Activated CD8-positive, alpha-beta memory T cell treated with anti-CD3 and anti-CD28 coated beads, Interleukin-2, amount 50 U/mL, for 48 hours (primary cell): Measurements from ENCODE around the gene SMG9.
A peak's percentile ranks its signal among the peaks of the same experiment; 100 is the strongest.

Experiments
- DNase-seq: peaks from one replicate; pipeline ENCODE4 v3.0.0-alpha.2; 2020

The SMG9 gene

DNA sequence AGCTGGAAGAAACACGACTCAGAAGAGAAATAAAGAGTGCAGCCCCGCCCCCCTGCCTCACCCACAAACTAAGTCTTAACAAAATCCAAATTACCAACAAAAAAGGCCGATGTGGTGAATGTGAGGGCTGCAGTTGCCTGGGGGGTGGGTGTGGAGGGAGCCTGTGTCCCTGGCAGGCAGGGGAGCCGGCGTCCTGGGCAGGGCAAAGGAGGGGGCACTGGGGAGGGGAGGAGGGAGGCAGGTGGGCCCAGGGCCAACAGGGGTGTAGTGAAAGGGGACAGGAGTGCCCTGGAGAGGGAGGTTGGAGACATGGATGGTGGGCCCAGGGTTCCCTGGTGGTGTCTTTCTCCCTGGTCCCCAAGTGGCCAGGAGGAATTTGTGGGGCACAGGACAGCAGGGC lies 34.8 kb downstream of the SMG9 start:
- no peak for DNase-seq

DNA sequence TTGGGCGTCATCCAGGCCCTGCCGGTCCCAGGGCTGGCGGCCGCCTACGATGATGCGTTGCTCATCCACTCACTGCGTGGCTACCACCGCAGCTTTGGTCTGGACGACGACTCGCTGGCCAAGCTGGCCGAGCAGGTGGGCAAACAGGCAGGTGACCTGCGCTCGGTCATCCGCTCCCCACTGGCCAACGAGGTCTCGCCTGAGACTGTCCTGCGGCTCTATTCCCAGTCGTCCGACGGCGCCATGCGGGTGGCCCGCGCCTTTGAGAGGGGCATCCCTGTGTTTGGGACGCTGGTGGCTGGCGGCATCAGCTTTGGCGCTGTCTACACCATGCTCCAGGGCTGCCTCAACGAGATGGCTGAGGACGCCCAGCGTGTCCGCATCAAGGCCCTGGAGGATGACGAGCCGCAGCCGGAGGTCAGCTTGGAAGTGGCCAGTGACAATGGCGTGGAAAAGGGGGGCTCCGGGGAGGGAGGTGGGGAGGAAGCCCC lies 35.3 kb downstream of the SMG9 start:
- DNase-seq = no peak

- no peak for DNase-seq
Measured at GRCh38 chr19:43718627-43719377, 36.0 kb downstream of the SMG9 start.

DNA sequence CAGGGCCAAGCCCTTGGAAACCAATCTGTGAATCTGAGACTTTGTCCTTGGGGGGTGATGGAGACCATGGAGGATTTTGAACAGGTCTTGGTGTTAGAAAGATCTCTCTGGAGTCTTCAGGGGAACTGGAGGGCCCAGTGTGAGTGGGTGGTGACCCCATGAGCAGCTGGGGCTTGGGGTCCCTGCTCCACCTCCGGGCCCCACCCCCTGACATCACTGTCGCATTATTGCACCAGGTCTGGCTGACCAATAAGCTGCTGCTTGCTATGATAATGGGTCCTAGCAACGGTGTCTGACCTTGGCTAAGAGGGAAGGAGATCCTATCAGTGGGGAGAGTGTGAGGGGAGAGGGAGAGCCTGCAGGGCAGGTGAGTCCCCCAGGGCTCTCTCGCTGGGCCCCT lies 39.0 kb downstream of the SMG9 start, which contains the start of gene IRGC:
IRGC (plus strand) TSS at position 301 of the 400 bp plus-strand sequence. CDS start 2,483 bp downstream, outside the sequence.
- no peak for DNase-seq

- DNase-seq = no peak
Measured at GRCh38 chr19:43713208-43713607, 41.6 kb downstream of the SMG9 start.

DNA sequence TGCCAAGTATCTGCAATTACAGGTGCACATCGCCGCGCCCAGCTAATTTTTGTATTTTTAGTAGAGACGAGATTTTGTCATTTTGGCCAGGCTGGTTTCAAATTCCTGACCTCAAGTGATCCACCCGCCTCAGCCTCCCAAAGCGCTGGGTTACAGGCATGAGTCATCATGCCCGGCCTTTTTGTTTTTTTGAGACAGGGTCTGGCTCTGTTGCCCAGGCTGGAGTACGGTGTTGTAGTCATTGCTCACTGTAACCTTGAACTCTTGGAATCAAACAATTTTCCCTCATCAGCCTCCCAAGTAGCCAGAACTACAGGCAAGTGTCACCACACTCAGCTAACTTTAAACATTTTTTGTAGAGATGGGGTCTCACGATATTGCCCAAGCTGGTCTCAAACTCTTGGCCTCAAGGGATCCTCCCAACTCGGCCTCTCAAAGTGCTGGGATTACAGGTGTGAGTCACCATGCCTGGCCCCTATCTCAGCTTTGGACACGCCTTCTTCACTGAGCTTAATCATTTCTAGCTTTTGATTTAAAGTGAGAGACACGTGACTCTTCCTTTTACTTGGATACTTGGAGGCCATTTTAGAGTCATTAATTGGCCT lies 42.9 kb downstream of the SMG9 start:
- DNase-seq = no peak

- DNase-seq = no peak
Measured at GRCh38 chr19:43708716-43709115, 46.0 kb downstream of the SMG9 start.

DNA sequence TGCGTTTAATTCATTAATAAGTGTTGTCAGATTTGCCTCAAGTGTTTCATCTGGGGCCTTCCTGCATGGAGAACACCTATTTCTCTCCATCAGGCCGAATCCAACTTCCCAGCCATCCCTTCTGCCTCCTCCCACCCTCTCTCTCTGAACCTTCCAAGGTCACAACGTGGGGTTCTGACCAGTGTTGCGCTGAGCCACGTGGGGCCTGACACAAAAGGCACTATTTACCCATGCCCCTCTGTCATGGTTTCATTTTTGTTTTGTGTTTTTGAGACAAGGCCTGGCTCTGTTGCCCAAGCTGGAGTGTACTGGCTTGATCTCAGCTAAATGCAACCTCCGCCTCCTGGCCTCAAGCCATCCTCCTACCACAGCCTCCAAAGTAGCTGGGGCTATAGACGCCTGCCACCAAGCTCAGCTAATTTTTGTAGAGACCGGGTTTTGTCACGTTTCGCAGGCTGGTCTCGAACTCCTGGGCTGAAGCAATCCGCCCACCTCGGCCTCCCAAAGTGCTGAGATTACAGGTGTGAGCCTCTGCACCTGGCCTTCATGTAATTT lies 47.5 kb downstream of the SMG9 start:
- DNase-seq = no peak

DNA sequence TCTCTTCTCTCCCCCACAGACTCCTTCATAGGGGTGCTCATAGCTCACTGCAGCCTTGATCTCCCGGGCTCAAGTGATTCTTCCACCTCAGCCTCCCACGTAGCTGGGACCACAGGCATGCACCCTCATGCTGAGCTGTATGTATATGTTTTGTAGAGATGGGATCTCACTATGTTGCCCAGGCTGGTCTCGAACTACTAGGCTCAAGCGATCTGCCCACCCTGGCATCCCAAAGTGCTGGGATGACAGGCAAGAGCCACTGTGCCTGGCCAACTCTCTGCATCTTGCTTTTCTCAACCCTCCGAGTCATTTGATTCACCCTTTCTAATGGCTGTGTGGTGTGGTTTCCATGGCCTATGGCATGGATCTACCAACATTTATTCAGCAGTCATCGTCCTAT lies 49.0 kb downstream of the SMG9 start:
- no peak for DNase-seq

GRCh38 chr19:43704002-43704705 lies 50.6 kb downstream of the SMG9 start:
- no peak for DNase-seq

GRCh38 chr19:43700395-43701000 lies 54.3 kb downstream of the SMG9 start:
- peak; percentile 60 for DNase-seq

DNA sequence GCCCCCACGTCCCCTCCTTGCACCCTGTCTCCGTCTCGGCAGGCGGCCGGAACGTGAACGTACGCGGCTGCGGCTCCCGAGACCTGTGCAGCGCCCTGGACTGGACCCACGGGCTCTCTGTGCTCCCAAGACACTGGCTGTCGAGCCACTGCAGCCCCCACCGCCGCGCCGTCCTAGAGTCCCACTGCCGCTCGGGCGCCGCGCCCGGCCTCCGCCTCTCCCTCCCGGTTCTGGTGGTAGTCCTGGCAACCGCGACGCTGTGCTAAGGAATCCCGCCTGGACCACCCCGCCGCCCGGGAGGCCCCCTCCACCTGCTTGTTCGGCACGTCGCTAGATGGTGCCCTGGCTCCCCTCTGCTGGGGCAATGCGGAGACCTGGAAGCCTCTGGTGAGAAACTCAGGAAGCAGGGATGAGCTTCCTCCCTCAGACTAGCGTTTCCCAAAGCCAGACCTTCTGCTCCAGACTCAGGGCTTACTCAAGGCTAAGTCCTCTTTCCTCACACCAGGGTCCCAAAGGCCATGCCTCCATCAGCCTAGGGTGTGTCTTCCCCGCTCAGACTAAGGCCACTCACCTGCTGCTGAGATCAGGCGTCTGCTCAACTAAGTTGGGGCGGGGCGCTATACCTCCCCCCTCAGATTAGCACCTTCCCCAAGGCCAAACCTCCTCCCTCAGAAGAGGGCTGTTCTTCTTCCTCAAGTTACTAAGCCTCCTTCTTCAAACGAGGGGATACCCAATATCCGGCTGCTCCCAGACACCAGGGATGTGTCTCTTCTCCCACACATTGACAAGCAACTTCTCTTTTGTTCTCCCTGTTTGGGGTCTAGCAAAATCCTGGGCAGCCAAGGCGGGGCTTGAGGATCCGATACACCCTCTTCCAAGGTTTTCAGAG lies 55.0 kb downstream of the SMG9 start:
- DNase-seq = no peak

DNA sequence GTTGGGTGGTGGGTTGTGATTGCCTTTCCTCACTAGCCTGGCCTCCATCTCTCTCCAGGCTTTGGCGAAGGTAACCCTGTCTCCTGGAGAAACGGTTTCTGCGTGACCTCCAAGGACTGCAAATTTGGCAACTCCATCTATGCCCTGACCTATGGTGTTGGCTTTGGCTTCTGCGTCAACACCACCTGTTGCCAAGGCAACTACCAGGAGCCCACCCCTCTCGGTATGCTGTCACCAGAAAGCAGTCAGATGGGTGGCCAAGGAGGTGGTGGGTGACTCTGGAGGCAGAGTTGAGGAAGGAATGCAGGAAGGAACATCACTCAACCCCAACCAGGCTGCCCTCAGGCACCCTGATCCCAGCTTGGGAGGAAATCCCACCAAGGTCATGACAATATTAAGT lies 57.5 kb downstream of the SMG9 start:
- no peak for DNase-seq

DNA sequence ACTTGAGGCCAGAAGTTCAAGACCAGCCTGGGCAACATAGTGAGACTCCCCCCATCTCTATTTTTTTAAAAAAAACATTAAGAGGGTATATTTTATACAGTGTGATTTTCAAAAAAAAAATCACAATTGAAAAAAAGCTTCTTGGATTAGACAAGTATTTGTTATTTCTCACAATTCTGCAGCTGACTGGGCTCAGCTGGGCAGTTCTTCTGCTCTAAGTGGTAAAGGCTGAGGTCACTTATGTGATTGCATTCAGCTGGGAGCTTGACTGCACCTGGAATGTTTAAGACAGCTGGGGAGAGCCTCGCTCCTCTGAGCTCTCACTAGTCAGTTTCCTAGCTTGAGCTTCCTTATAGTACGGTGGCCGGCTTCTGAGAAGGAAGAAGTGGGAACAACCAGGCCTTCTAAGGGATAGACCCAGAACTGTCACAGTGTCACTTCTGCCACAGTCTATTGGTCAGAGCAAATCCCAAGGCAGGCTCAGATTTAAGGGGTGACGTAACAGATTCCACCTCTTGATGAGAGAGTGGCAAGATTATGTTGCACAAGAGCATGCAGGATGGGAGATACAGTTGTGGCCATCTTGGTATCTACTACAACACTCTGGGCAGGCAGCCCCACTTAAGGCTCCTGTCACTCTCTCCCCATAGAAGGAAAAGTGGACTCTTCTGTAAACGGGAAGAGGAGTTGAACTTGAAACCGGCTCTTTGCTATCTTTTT lies 58.6 kb downstream of the SMG9 start:
- no peak for DNase-seq

GRCh38 chr19:43694553-43694952 lies 60.2 kb downstream of the SMG9 start:
- DNase-seq = no peak

DNA sequence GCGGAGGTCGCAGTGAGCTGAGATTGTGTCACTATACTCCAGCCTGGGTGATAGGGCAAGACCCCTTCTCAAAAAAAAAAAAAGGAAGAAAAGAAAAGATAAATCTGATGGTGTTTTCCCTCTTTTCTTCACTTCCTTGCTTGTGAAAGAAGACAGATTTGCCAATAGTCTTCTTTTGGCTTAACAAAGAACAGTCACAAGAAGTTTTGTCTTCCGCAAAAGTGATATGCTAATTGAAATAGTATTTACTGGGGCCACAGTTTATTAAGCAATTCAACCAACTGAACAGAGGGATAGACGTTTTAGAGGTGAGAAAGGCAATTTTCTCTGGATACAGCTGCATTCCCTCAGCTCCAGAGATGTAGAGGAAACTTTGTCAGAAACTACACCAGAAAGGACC lies 61.9 kb downstream of the SMG9 start:
- no peak for DNase-seq

GRCh38 chr19:43692385-43692784 lies 62.4 kb downstream of the SMG9 start:
- no peak for DNase-seq

- DNase-seq = no peak
Measured at GRCh38 chr19:43691755-43692154, 63.0 kb downstream of the SMG9 start.

GRCh38 chr19:43690890-43691289 lies 63.9 kb downstream of the SMG9 start:
- no peak for DNase-seq

- DNase-seq = no peak
Measured at GRCh38 chr19:43690444-43690843, 64.3 kb downstream of the SMG9 start.

DNA sequence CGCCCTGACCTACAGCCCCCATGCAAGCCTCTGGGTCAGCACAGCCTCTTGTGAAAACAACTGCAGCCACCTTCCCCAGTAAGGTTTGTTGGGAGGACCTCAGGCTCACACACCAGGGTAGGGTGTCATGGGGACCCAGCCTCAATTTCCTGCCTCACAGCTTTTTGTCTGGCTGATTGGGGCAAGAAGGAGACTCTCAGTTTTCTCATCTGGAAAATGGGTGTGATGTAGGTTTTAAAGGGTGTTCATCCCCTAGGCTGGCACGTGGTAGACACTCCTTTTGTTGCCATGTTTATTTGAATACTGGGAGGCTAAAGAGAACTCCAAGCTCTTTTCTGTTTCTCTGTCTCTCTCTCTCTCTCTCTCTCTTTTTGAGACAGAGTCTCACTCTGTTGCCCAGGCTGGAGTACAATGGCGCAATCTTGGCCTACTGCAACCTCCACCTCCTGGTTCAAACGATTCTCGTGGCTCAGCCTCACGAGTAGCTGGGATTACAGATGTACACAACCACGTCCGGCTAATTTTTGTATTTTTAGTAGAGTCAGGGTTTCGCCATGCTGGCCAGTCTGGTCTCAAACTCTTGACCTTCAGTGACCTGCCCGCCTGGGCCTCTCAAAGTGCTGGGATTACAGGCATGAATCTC lies 66.6 kb downstream of the SMG9 start:
- no peak for DNase-seq
